Astrocyte (in vitro differentiated cells and primary cell): ENCODE data around the gene CLEC1A. TPM values are rescaled to one million over a fixed set of nuclear protein-coding genes. Genes with fewer than 3 reads are reported as not detected.

Experiments used
- DNase-seq: peaks from one replicate; pipeline ENCODE4 v3.0.0-alpha.2; 2010; ENCODE audit warnings: low read depth
- FAIRE-seq: peaks from 2 replicates; lab custom pipeline; 2011; peaks lifted over from hg19 to GRCh38; lab: Jason Lieb, UNC
- H2AFZ ChIP-seq: 2 replicates; pipeline ENCODE4 v1.6.0; 2012; ENCODE audit warnings: low read depth, low read length, inconsistent platforms
- H3K27ac ChIP-seq: 2 replicates; pipeline ENCODE4 v1.5.1; 2011; ENCODE audit warnings: low read depth, low read length, inconsistent platforms
- H3K27me3 ChIP-seq: 2 replicates; pipeline ENCODE4 v1.6.0; 2011; ENCODE audit warnings: low read length, inconsistent platforms; ENCODE audit not compliant: insufficient read depth
- H3K36me3 ChIP-seq: 2 replicates; pipeline ENCODE4 v1.5.1; 2011; ENCODE audit warnings: low read length, inconsistent platforms; ENCODE audit not compliant: insufficient read depth
- H3K4me1 ChIP-seq: 2 replicates; pipeline ENCODE4 v1.5.1; 2011; ENCODE audit warnings: low read length, inconsistent platforms; ENCODE audit not compliant: insufficient read depth
- H3K4me2 ChIP-seq: 2 replicates; pipeline ENCODE4 v1.6.0; 2012; ENCODE audit warnings: low read length, inconsistent platforms
- H3K4me3 ChIP-seq: 2 replicates; pipeline ENCODE4 v1.5.1; 2011; ENCODE audit warnings: low read depth, mild to moderate bottlenecking, low read length, inconsistent platforms; ENCODE audit not compliant: insufficient read depth
- H3K79me2 ChIP-seq: 2 replicates; pipeline ENCODE4 v1.6.0; 2012; ENCODE audit warnings: mild to moderate bottlenecking, low read length, inconsistent platforms; ENCODE audit not compliant: insufficient read depth
- H3K9ac ChIP-seq: 2 replicates; pipeline ENCODE4 v1.6.0; 2012; ENCODE audit warnings: mild to moderate bottlenecking, low read length, inconsistent platforms
- H3K9me3 ChIP-seq: 2 replicates; pipeline ENCODE4 v1.5.1; 2012; ENCODE audit warnings: low read depth, mild to moderate bottlenecking, low read length, inconsistent platforms; ENCODE audit not compliant: insufficient read depth
- H4K20me1 ChIP-seq: 2 replicates; pipeline ENCODE4 v1.6.0; 2012; ENCODE audit warnings: low read length, inconsistent platforms; ENCODE audit not compliant: insufficient read depth
- H3K27ac Mint-ChIP-seq: one replicate; pipeline ENCODE4 v1.8.0; 2021; ENCODE audit warnings: mild to moderate bottlenecking, mixed read lengths; ENCODE audit not compliant: unreplicated experiment
- H3K27me3 Mint-ChIP-seq: one replicate; pipeline ENCODE4 v1.8.0; 2021; ENCODE audit warnings: low read depth, mixed read lengths; ENCODE audit not compliant: unreplicated experiment
- H3K36me3 Mint-ChIP-seq: one replicate; pipeline ENCODE4 v1.8.0; 2021; ENCODE audit warnings: low read depth, mixed read lengths; ENCODE audit not compliant: unreplicated experiment
- H3K4me1 Mint-ChIP-seq: one replicate; pipeline ENCODE4 v1.8.0; 2021; ENCODE audit warnings: low read depth, mixed read lengths; ENCODE audit not compliant: unreplicated experiment
- H3K4me3 Mint-ChIP-seq: one replicate; pipeline ENCODE4 v1.8.0; 2021; ENCODE audit warnings: mild to moderate bottlenecking, moderate library complexity, mixed read lengths; ENCODE audit not compliant: unreplicated experiment
- H3K9me3 Mint-ChIP-seq: one replicate; pipeline ENCODE4 v1.8.0; 2021; ENCODE audit warnings: mild to moderate bottlenecking, mixed read lengths; ENCODE audit not compliant: unreplicated experiment
- CTCF ChIP-seq: IDR thresholded peaks from 2 replicates; pipeline ENCODE4 v1.5.1; 2011; ENCODE audit warnings: low read depth, mild to moderate bottlenecking, inconsistent platforms, low read length, moderate library complexity; ENCODE audit not compliant: insufficient read depth
- EZH2 ChIP-seq: IDR thresholded peaks from 2 replicates; pipeline ENCODE4 v1.6.1; 2012; ENCODE audit warnings: mild to moderate bottlenecking, low read length, inconsistent platforms; ENCODE audit not compliant: insufficient read depth
- total RNA-seq: library from RNA; stranded (reverse); gene quantifications from 2 replicates; pipeline ENCODE4 v1.2.1, GENCODE V29; 2021

CLEC1A gene
- total RNA-seq, 1 donor from 2014 or later: not detected

GRCh38 chr12:10031321-10031720, 67.5 kb downstream of the CLEC1A start:
- H3K4me3 ChIP-seq: no peak overlapping the region
- H2AFZ ChIP-seq: no peak overlapping the region
- TF ChIP-seq CTCF (no peak), EZH2 (no peak)
- Mint-ChIP-seq H3K9me3 (peaks cover 2% of the 10 kb centered on the region), H3K4me3 (no peak overlapping the region), H3K36me3 (no peaks in the 10 kb centered on the region), H3K27ac (peak overlapping the region; percentile 88), H3K27me3 (no peaks in the 10 kb centered on the region), H3K4me1 (peaks cover 9% of the 10 kb centered on the region)
- no peaks in the 10 kb centered on the region for H3K27me3 ChIP-seq
- DNase-seq: peak; percentile 14
- no peaks in the 10 kb centered on the region for H3K79me2 ChIP-seq
- H3K4me1 ChIP-seq: peaks cover 6% of the 10 kb centered on the region
- H3K9me3 ChIP-seq: no peaks in the 10 kb centered on the region
- H3K27ac ChIP-seq: peak overlapping the region; percentile 75
- no peaks in the 10 kb centered on the region for H4K20me1 ChIP-seq
- H3K9ac ChIP-seq: peak overlapping the region; percentile 37
- H3K36me3 ChIP-seq: no peaks in the 10 kb centered on the region
- peak overlapping the region; percentile 67 for H3K4me2 ChIP-seq
- peak; percentile 17 for FAIRE-seq

- peak within 1 kb of the TSS; percentile 67 for H3K4me2 ChIP-seq
These were observed 68.3 kb downstream of the CLEC1A start, which contains the start of gene CLEC9A for GRCh38 chr12:10030446-10030845. CLEC9A (plus strand) TSS chr12:10030682; CDS start chr12:10052688, 22,006 bp downstream.

More at GRCh38 chr12:10030446-10030845, 68.3 kb downstream of the CLEC1A start, which contains the start of gene CLEC9A:
- no peaks in the 10 kb centered on the region for H3K27me3 Mint-ChIP-seq
- Histone ChIP-seq H3K27ac (peak within 1 kb of the TSS; percentile 75), H3K36me3 (no peaks in the 10 kb centered on the region), H3K4me1 (peaks cover 6% of the 10 kb centered on the region), H3K27me3 (no peaks in the 10 kb centered on the region), H3K79me2 (no peaks in the 10 kb centered on the region), H4K20me1 (no peaks in the 10 kb centered on the region), H3K9ac (peak within 1 kb of the TSS; percentile 37), H3K9me3 (no peaks in the 10 kb centered on the region), H2AFZ (no peak within 1 kb of the TSS), H3K4me3 (no peak within 1 kb of the TSS)
- H3K27ac Mint-ChIP-seq: peak within 1 kb of the TSS; percentile 88
- H3K36me3 Mint-ChIP-seq: no peaks in the 10 kb centered on the region
- no peak within 1 kb of the TSS for H3K4me3 Mint-ChIP-seq
- H3K4me1 Mint-ChIP-seq: peaks cover 9% of the 10 kb centered on the region
- peaks cover 2% of the 10 kb centered on the region for H3K9me3 Mint-ChIP-seq
- DNase-seq (no peak), FAIRE-seq (no peak)
- TF ChIP-seq CTCF (no peak), EZH2 (no peak)
